KMS-11 (cell line): ENCODE measurements around the gene PIGO.

ENCODE experiments used
- H2AFZ ChIP-seq: fragments of 200-600 bp; sonication (generic); 2 replicates; pipeline ENCODE4 v1.6.1; 2016; ENCODE audit warnings: antibody characterized with exemption, mixed run types, low read depth
- H3K27ac ChIP-seq: fragments of 200-600 bp; sonication (generic); 2 replicates; pipeline ENCODE4 v1.6.1; 2016; ENCODE audit warnings: mild to moderate bottlenecking, mixed run types
- H3K27me3 ChIP-seq: fragments of 200-600 bp; sonication (generic); 2 replicates; pipeline ENCODE4 v1.6.1; 2017; ENCODE audit warnings: mild to moderate bottlenecking, low read depth, mixed run types, moderate library complexity; ENCODE audit not compliant: insufficient read depth
- H3K36me3 ChIP-seq: fragments of 200-600 bp; sonication (generic); 2 replicates; pipeline ENCODE4 v1.6.1; 2017; ENCODE audit warnings: mild to moderate bottlenecking, mixed run types; ENCODE audit not compliant: insufficient read depth
- H3K4me1 ChIP-seq: fragments of 200-600 bp; sonication (generic); 2 replicates; pipeline ENCODE4 v1.6.1; 2016; ENCODE audit warnings: mild to moderate bottlenecking, low read depth, mixed run types; ENCODE audit not compliant: poor library complexity, severe bottlenecking
- H3K4me2 ChIP-seq: fragments of 200-600 bp; sonication (generic); 2 replicates; pipeline ENCODE4 v1.7.0; 2016; ENCODE audit warnings: mild to moderate bottlenecking, mixed run types
- H3K4me3 ChIP-seq: fragments of 200-600 bp; sonication (generic); IDR thresholded peaks from 2 replicates; pipeline ENCODE4 v1.6.1; 2017; ENCODE audit warnings: low read depth, low read length, mixed read lengths; ENCODE audit not compliant: insufficient read depth
- H3K79me2 ChIP-seq: fragments of 200-600 bp; sonication (generic); 2 replicates; pipeline ENCODE4 v1.6.1; 2016; ENCODE audit warnings: low read depth, mixed run types; ENCODE audit not compliant: insufficient read depth
- H3K9ac ChIP-seq: fragments of 200-600 bp; sonication (generic); 2 replicates; pipeline ENCODE4 v1.6.1; 2016; ENCODE audit warnings: mild to moderate bottlenecking, mixed run types
- H4K20me1 ChIP-seq: fragments of 200-600 bp; sonication (generic); 2 replicates; pipeline ENCODE4 v1.6.1; 2016; ENCODE audit warnings: mild to moderate bottlenecking, mixed run types; ENCODE audit not compliant: insufficient read depth
- TF ChIP-seq, protein P1 (sequence below): fragments of 200-600 bp; sonication (generic); conservative IDR thresholded peaks from 2 replicates; pipeline ENCODE4 v1.6.1; 2017; ENCODE audit warnings: low read depth, mild to moderate bottlenecking, antibody characterized with exemption, low read length, moderate library complexity, mixed read lengths

Gene PIGO

DNA sequence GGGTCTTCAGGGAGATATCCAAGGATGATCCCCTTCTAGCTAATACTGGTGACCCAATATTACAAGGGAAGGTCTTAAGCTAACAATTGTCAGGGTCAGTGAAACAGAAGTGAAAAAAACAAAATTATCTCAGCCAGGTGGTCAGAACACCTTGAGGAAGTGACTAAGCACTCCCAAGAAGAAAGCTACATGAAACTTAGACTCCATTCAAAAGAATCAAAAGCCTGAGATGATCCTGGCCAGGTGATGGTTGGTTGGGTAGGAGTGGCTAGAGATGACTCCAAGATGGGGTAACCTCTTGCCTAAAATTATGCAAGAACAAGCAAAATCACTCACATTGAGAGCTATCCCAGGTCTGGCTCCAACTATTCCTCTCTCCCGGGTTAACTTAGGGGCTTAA lies 29.3 kb downstream of the PIGO start:
- Histone ChIP-seq H3K36me3 (peaks cover 34% of the 10 kb centered on the region; the same call in 1 of the 2 replicates), H3K27ac (no peak overlapping the region), H3K4me3 (no peak overlapping the region), H3K9ac (no peak overlapping the region), H4K20me1 (peaks cover 37% of the 10 kb centered on the region), H3K79me2 (peaks cover 70% of the 10 kb centered on the region), H3K4me1 (peaks cover 39% of the 10 kb centered on the region), H3K27me3 (no peaks in the 10 kb centered on the region), H2AFZ (no peak overlapping the region), H3K4me2 (no peak overlapping the region)
- TF ChIP-seq, protein P1, sequence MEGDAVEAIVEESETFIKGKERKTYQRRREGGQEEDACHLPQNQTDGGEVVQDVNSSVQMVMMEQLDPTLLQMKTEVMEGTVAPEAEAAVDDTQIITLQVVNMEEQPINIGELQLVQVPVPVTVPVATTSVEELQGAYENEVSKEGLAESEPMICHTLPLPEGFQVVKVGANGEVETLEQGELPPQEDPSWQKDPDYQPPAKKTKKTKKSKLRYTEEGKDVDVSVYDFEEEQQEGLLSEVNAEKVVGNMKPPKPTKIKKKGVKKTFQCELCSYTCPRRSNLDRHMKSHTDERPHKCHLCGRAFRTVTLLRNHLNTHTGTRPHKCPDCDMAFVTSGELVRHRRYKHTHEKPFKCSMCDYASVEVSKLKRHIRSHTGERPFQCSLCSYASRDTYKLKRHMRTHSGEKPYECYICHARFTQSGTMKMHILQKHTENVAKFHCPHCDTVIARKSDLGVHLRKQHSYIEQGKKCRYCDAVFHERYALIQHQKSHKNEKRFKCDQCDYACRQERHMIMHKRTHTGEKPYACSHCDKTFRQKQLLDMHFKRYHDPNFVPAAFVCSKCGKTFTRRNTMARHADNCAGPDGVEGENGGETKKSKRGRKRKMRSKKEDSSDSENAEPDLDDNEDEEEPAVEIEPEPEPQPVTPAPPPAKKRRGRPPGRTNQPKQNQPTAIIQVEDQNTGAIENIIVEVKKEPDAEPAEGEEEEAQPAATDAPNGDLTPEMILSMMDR = no peak

DNA sequence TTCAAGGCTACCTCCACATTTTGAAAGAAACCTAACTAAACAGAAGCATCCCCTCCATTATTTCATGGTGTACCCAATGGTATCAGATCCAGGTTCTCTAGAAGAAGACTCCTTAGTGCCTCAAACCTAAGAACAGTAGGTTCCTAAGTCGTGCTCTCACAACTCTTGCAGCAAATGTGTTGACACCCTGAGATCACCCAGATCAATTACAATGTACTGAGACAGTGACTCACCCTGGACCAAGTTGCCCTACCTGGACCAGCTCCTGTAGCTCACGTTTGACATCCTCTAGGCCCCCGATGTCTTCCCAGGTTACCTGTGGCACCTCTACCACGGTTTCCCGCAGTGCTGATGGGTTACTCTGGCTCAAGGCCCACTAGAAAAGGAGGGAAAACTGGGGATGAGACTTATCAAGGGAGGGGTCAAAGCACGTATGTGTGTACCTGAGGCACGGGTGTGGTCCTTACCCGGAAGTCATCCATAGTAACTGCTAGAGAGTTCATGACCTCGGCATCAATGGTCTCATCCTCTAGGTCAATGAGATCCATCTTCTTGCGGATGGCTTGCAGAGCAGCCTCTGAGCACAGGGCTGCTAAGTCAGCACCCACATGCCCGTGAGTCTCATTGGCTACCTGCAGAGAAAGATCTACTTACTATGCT lies 35.7 kb downstream of the PIGO start:
- Histone ChIP-seq H2AFZ (no peak overlapping the region), H3K9ac (no peak overlapping the region), H3K4me2 (no peak overlapping the region), H3K4me1 (no peaks in the 10 kb centered on the region), H3K79me2 (peaks cover 14% of the 10 kb centered on the region; the same call in 1 of the 2 replicates), H3K36me3 (peaks cover 48% of the 10 kb centered on the region), H4K20me1 (no peaks in the 10 kb centered on the region), H3K27me3 (no peaks in the 10 kb centered on the region), H3K27ac (no peak overlapping the region), H3K4me3 (no peak overlapping the region)
- TF ChIP-seq, protein P1 = no peak

DNA sequence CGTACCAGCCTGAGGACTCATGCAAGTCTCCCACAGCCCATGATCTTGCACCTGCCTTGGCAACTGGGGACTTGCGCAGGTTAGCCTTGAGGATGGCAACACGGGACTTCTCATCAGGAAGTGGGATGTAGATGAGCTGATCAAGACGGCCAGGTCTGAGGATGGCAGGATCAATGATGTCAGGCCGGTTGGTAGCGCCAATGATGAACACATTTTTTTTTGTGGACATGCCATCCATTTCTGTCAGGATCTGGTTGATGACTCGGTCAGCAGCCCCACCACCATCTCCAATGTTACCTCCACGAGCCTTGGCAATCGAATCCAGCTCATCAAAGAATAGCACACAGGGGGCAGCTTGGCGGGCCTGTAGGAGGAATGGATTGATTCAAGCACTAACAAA lies 37.0 kb downstream of the PIGO start:
- H3K79me2 ChIP-seq = peaks cover 8% of the 10 kb centered on the region; the same call in 1 of the 2 replicates
- no peak overlapping the region for H3K4me3 ChIP-seq
- no peak overlapping the region for H3K4me2 ChIP-seq
- TF ChIP-seq, protein P1 = no peak
- H3K4me1 ChIP-seq = no peaks in the 10 kb centered on the region
- no peak overlapping the region for H3K9ac ChIP-seq
- no peak overlapping the region for H3K27ac ChIP-seq
- H2AFZ ChIP-seq = no peak overlapping the region
- H3K36me3 ChIP-seq = peaks cover 51% of the 10 kb centered on the region
- H4K20me1 ChIP-seq = no peaks in the 10 kb centered on the region
- no peaks in the 10 kb centered on the region for H3K27me3 ChIP-seq

DNA sequence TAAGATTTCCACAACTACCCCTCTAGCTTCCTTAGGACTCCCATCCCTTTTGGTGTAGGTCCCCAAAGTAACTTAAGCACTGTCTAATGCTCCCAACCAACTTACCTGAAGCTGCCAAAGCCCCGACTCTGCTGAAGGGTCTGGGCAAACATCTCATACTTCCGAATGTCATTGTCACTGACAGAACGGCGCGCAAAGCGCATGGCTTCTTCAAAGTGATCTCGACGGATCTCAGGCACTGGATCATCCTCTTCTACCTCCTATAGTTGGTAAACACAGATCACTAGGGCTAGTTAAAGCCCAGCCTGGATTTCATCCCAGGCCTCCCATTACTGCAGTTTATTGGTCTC lies 39.1 kb downstream of the PIGO start:
- H3K79me2 ChIP-seq = 0 out of 2 replicates have a peak, but pooled peaks cover under 1% of the 10 kb centered on the region
- H3K4me1 ChIP-seq = no peaks in the 10 kb centered on the region
- TF ChIP-seq, protein P1 = no peak
- no peaks in the 10 kb centered on the region for H4K20me1 ChIP-seq
- H3K36me3 ChIP-seq = peaks cover 37% of the 10 kb centered on the region
- no peak overlapping the region for H3K4me2 ChIP-seq
- H3K27me3 ChIP-seq = no peaks in the 10 kb centered on the region
- H3K4me3 ChIP-seq = no peak overlapping the region
- H2AFZ ChIP-seq = no peak overlapping the region
- no peak overlapping the region for H3K27ac ChIP-seq
- no peak overlapping the region for H3K9ac ChIP-seq
